GM18519 (cell line): ENCODE data around the gene TRIM72.
"Not testable (repeated sequence)": the region's sequence is repeated elsewhere in the genome, so short reads cannot be mapped to it uniquely, and the experiment has no call there.

Source experiments
- ATAC-seq: cut with Tn5 transposase; IDR thresholded peaks from one replicate; pipeline ENCODE4 v1.9.1; 2021; ENCODE audit warnings: mild to moderate bottlenecking, moderate library complexity; ENCODE audit not compliant: unreplicated experiment, low FRiP score

Gene TRIM72, protein sequence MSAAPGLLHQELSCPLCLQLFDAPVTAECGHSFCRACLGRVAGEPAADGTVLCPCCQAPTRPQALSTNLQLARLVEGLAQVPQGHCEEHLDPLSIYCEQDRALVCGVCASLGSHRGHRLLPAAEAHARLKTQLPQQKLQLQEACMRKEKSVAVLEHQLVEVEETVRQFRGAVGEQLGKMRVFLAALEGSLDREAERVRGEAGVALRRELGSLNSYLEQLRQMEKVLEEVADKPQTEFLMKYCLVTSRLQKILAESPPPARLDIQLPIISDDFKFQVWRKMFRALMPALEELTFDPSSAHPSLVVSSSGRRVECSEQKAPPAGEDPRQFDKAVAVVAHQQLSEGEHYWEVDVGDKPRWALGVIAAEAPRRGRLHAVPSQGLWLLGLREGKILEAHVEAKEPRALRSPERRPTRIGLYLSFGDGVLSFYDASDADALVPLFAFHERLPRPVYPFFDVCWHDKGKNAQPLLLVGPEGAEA

DNA sequence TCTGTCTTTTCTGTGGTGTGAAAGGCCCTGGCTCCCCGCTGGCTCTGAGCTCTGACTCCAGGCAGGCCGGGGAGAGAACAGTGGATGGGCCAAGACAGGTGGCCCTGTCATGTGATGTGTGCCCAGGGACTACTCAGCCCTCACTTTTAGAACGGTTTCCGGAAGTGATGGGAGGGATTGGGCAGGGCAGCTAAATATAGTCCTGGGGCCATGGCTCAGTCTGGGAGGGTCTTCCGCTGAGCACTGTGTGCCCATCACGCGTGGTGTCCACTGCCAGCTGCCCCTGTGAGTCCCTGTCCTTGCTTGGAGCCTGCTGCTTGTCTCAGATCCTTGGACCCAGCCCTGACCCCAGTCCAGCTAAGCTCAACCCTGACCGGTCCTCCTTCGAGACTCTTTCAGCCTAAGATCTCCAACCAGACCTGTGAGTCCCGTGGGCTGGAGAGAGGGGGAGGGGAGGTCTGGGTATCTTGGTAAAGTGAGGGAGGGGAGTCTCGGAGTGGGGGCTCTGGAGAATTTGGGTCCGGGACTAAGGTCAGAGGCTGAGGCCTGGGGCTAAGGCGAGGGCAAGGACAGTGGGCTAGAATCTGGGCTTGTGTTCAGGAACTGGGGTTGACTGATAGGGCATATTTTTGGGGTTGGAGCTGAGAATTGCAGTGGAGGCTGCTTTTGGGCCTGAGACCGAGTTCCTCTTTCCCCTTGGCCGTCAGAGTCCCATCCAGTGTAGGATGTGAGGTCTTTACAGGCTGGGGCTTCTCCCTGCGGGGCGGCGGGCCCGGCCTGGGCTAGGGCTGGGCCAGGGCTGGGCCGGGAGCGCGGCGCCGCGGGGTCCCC is at the start of gene TRIM72:
TSS of gene TRIM72 (plus strand) at position 243 of the 831 bp plus-strand sequence. CDS start 620 bp downstream, outside the sequence.
- no peak for ATAC-seq

DNA sequence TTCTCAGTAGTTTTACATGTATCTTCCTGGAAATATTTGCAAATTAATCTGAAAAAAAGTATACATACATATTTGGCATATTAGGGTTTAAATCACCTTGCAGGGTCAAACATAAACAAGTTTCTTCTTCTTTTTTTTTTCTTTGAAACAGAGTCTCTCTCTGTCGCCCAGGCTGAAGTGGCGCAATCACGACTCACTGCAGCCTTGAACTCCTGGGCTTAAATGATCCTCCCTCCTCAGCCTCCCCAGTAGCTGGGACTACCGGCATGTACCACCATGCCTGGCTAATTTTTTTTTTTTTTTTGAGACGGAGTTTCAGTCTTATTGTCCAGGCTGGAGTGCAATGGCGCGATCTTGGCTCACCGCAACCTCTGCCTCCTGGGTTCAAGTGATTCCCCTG is 46.6 kb upstream of the TRIM72 start:
- no peak for ATAC-seq

DNA sequence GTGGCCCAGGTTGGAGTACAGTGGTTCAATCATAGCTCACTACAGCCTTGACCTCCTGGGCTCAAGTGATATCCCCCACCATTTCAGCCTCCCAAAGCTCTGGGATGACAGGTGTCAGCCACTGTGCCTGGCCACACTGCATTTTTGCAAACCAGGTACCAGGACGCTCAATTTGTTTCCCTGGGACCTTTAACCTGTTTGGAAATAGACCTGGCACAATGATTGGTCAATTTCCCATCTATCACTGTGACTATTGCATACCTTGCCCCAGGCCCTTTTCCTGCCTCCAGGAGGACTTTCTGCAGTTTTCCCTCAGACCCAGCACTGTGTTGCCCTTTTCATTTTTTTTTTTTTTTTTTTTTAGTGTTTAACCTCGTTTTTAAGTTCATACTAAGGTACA is 45.1 kb upstream of the TRIM72 start:
- no peak for ATAC-seq

DNA sequence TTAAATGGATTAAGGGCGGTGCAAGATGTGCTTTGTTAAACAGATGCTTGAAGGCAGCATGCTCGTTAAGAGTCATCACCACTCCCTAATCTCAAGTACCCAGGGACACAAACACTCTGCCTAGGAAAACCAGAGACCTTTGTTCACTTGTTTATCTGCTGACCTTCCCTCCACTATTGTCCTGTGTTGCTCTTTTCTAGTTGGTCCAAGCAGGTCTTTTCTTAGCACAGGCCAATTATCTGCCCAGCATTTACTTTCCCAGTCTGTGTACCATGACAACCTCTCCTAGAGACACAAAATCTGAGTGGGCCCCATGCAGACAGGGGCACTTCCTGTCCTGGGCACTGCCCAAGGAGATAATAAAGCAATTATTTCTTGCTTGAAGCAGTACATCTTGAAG is 43.9 kb upstream of the TRIM72 start:
- ATAC-seq: not testable (repeated sequence)

DNA sequence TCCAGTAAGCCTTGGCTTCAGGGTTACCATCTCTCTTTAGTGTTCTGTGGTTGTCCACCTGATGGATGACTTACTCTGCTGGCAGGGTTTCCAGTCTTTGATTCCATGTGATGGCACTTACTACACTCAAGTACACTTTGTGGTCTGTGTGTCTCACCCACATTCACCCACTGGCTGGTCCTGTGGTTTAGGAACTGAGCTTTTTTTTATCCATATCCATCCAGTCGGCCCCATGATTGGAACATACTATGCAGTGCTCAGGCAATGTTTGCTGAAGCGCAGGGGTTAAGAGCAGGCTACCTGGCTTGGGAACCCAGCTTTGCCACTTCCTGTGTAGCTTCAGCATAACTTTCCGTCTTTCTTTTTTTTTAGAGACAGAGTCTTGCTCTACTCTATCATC is 36.8 kb upstream of the TRIM72 start:
- ATAC-seq: no peak

DNA sequence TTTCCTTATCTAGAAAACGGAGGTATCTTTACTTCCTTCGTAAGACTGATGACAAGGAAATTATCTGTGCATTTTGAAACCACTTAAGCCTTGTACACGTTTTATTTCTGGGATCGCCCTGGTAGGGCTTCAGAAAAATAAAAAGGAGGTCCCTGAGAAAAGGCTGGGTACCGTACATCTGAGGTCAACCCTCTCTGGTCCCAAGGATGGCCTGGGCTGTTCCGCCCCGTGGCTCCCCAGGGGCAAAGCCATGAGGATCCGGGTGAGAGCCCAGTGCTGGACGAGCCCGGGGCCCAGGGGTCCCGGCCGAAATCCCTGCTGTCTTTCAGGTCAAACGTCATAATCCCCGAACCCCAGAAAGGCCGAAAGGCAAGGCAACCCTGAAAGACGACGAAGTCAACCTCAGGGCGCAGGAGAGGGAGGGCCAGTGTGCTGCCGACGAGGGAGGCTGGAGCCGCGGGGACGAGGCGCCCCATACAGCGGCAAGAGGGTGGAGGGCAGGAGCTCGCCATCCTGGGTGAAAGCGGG is 34.6 kb upstream of the TRIM72 start:
- peak; percentile 4 for ATAC-seq

DNA sequence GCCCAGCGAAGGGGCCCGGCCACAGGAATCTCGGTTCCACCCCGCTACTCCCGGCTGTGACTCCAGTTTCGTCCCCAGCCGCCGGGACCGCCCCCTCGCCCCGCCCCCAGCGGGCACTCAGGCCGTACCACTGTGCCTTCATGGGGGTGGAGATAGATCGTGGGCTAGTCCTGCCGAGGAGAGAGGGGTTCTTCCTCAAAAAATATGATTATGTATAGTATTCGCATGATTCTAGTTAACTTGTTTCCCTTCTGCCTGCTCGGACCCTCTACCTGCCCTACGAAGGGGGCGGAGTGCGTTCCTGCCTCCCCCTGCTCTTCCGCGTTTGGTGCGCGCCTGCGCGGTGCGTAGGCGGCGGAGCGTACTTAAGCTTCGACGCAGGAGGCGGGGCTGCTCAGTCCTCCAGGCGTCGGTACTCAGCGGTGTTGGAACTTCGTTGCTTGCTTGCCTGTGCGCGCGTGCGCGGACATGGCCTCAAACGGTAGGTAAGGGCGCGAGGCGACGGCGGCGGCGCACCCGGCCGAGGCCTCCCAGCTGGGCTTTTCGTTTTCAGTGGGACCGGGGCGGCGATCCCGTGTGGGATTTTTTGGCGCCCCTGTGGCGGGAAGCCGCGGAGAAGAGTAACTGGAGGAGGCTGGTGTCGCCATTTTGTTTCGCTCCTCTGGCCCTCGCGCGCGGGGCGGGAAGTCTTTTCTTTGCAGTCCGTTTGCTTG is 34.0 kb upstream of the TRIM72 start, which contains the start of gene FUS:
TSS of gene FUS (plus strand) at position 393 of the 713 bp plus-strand sequence. CDS start at position 469, 76 bp downstream.
- ATAC-seq: peak; percentile 33

DNA sequence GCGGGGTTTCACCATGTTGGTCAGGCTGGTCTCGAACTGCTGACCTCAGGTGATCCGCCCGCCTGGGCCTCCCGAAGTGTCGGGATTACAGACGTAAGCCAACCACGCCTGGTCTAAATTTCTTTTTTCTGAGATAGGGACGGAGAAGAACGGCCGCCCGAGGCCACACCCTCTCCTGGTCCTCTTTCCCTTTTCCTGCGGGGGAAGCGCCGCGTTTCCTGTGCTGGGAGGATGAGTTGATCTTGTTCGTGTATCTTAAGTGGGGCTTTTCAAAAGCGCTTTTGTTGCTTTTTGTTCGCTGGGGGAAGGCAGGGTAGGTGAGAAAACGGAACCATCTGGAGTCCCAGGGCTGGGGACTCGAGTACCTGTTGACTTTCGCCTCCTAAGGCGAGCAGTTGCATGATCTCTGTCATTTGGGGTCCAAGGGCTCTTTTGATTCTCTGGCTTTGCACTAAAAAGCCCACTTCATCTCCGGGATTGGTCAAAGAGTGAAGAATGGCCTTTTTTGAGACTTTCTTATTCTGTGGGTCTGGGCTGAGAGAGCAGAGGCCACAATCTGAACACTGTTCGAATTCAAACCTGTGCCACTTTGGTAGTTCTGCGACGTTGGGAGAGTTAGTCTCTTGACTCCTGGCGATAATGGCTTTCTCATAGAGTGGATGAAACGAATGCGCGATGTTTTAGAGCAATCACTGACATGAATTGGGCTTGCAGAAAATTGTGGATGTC is 32.7 kb upstream of the TRIM72 start:
- ATAC-seq: no peak

DNA sequence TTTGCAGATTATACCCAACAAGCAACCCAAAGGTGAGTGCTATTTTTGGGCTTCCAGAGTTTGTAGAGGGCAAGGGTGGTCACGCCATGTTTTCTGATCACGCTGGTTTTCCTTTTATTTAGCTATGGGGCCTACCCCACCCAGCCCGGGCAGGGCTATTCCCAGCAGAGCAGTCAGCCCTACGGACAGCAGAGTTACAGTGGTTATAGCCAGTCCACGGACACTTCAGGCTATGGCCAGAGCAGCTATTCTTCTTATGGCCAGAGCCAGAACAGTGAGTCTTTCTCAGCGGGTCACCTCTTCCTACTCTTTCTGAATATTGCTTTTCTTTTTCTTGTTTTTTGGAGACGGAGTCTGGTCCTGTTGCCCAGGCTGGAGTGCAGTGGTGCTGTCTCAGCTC is 31.5 kb upstream of the TRIM72 start:
- ATAC-seq: no peak

DNA sequence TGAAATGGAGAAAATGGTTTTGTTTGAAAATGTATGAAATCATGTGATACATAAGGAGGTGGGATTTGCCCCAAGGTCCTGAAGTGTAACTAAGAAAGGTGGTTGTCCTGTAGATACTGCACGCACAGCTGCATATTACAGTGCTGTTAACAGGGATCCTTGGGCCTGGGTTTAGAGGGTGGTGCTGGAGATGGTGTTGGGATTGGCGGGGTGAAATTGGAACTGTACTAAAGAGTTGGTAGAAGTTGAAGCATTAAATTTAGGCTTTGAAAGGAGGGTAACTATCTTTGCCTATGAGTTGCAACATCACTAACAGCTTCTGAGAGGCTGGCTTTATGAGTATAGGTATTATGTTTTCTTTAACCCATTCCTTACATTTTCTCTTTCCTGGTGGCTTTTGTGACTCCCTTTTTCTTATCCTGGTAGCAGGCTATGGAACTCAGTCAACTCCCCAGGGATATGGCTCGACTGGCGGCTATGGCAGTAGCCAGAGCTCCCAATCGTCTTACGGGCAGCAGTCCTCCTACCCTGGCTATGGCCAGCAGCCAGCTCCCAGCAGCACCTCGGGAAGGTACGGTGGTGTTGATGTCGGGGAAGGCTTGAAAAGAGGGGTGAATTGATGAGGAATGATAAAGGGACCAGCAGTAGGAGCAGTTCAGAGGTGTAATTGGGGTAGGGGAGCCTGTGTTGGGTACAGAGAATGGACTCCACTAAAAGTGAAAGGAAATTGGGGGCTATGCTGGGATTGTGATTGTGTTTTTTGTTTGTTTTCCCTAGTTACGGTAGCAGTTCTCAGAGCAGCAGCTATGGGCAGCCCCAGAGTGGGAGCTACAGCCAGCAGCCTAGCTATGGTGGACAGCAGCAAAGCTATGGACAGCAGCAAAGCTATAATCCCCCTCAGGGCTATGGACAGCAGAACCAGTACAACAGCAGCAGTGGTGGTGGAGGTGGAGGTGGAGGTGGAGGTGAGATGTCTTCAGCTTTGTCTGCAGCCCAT is 30.2 kb upstream of the TRIM72 start:
- ATAC-seq: no peak

DNA sequence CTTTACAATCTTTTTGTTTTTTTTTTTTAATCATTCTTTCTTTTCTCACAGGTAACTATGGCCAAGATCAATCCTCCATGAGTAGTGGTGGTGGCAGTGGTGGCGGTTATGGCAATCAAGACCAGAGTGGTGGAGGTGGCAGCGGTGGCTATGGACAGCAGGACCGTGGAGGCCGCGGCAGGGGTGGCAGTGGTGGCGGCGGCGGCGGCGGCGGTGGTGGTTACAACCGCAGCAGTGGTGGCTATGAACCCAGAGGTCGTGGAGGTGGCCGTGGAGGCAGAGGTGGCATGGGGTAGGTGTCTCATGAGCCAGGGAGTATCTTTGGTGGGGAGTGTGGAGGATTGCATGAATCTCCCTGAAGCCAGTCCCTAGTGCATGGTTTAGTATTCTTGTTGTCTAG is 29.0 kb upstream of the TRIM72 start:
- no peak for ATAC-seq

DNA sequence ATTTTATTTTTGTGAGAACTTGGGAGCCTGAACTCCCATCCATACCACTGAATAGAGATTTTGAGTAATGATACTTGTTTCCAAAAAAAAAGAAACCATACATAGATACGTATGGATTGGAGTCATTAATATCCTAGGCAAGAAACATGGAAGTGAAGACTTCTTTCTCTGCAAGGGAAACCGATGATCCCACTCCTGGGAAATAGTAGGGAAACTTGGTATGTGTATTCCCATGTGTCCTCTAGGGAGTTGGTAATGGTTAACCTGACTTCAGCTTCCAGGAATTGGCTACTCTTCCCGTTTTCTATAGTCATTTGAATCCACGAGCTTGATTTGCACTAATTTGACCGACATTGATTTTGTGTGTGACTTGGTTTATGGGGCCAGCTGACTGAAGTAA is 28.6 kb upstream of the TRIM72 start:
- ATAC-seq: no peak

DNA sequence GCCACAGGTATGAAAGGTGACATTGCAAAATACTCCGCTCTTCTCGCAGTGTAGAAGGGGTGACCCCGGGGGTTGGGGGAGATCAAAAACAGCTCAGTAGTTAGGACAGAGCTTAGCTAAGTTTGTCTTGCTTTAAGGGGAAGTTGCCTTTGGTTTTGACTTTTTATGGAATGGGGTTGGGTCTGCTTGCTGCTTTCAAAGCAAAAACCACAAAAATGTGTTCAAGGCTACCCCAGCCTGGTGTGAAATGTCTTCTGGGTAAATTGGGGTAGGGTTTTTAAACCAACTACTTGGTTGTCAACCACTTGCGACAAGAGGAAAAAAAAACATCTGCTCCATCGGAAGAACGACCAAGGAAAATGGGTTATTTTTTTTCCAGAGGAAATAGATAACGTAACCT is 27.7 kb upstream of the TRIM72 start:
- ATAC-seq: no peak

DNA sequence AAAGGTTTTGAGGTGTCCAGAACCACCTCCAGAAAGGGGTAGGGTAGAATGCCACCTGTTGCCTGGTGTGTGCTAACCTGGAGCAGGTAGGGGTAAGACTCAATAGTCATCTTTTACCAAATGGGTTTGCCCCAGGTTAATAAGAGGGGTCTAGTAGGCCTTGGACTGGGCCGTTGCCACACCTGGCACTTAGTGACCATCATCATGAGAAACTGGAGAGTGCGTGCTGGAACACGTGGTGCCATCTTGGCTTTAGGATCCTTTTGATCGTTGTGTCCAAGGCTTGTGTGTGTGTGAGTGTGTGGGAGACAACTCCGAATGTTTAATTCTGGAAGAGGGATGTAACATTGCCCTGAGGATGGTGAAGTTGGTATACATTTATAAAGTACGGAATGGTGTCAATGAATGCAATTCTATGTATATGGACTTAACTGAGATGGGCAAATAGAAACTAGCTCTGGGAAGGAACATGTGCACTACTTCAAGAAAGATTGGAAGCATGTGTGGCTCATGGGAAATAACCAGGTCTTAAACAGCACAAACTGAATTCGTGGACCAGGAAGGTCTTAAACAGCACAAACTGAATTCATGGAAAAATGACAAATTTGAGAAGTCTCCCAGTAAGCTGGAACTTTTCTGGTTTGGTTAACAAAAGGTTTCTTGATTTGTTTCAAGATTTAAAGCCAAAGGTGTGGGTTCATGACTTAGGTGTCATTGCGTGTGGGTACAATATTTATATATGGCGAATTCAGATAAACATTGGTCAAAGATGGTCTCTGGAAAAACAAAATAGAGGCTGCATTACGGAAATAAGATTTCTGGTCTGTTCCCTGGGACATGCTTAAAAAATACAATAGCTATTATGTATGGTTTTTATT is 26.8 kb upstream of the TRIM72 start:
- no peak for ATAC-seq

DNA sequence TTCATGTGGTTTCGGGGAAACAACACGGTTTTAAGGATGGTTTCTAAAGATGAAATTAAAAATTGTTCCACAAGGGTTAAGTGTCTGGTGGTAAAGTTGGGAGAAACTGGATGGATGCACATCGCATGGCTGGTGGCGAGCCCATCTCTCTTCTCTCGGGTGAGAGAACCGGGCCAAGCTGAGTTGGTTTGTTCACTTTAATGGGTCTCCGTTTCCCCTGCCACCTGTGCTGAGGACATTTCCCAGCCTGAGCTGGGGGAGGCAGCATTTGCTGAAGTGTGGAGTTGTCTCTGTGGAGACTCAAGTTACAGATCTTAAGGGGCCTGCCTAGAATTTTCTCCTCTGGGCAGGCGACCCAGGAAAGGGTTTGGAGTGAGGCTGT is 26.1 kb upstream of the TRIM72 start:
- no peak for ATAC-seq

DNA sequence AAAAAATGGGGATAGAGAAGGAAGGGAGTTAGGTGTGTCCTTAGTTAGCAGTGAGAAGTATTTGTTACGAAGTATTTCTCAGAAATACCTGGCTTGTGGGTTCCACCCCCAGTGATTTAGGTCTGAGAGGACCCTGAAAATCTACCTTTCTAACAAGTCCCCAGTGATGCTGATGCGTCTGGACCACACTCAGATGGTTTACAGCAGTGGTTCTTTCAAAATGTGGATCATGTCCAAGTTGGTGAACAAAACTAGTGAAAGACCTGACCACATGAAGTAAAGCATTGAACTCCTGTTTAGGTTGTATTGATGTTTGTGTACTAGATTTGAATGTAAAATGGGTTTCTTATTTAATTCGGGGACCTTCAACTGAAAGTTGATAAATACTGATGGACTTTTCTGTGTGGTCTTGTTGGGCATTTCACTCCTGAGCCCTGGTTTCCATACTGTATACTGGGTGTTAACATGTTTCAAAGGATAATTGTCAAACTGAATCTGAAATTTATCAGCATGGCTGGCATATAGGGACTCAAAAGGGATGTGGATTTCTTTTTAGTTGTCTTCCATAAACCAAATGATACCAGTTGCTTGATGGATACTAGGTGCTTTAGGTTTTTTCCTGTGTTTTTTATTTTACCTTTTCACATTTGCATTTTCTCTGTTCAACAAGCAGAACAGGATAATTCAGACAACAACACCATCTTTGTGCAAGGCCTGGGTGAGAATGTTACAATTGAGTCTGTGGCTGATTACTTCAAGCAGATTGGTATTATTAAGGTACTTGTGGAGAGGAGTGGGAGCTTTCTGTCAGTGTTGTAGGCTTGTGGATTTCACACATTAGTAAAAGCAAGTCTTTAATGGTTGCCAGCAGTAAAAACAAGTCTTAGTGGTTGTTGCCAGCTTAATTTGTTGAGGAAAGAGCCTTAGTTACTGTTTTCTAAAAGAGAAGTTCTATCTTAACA is 25.2 kb upstream of the TRIM72 start:
- no peak for ATAC-seq

DNA sequence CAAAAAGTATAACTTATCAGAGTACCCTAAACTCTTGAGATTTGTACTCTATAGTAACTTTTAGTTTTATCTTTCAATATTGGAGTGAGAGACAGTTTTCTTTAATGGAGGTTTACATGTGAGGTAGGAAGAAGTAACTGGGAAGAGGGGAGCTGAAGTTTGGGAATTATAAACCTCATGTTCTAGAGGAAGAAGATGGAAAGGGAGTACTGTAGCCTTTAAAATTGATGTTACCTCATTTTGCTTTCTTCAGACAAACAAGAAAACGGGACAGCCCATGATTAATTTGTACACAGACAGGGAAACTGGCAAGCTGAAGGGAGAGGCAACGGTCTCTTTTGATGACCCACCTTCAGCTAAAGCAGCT is 24.5 kb upstream of the TRIM72 start:
- ATAC-seq: no peak
